HepG2 (cell line): Measurements from ENCODE around the gene ESF1. TPM values are rescaled to one million over a fixed set of nuclear protein-coding genes. Genes with fewer than 3 reads are reported as not detected.

ENCODE experiments used
- DR1 ChIP-seq: sonication (generic); formaldehyde crosslinking; IDR thresholded peaks from 2 replicates; pipeline ENCODE4 v1.8.0; 2021; ENCODE audit warnings: mild to moderate bottlenecking, missing genetic modification reagents, inconsistent platforms
- HNRNPUL1 ChIP-seq: fragments of 200-400 bp; formaldehyde crosslinking; IDR thresholded peaks from 2 replicates; pipeline ENCODE4 v1.6.1; 2017; ENCODE audit warnings: low read depth, mild to moderate bottlenecking, low read length, moderate library complexity
- MED1 ChIP-seq: sonication (generic); formaldehyde crosslinking; IDR thresholded peaks from 2 replicates; pipeline ENCODE4 v1.4.0; 2020; ENCODE audit warnings: missing genetic modification reagents
- MEF2D ChIP-seq: sonication (generic); formaldehyde crosslinking; IDR thresholded peaks from 2 replicates; pipeline ENCODE4 v1.5.1; 2020; ENCODE audit warnings: mild to moderate bottlenecking, missing genetic modification reagents
- NRL ChIP-seq: sonication (generic); formaldehyde crosslinking; IDR thresholded peaks from 2 replicates; pipeline ENCODE4 v1.5.0; 2020; ENCODE audit warnings: missing genetic modification reagents, mild to moderate bottlenecking, moderate library complexity, borderline replicate concordance
- POGZ ChIP-seq: sonication (generic); formaldehyde crosslinking; IDR thresholded peaks from 2 replicates; pipeline ENCODE4 v1.4.0; 2020; ENCODE audit warnings: mild to moderate bottlenecking, missing genetic modification reagents
- SMAD3 ChIP-seq: sonication (generic); formaldehyde crosslinking; IDR thresholded peaks from 2 replicates; pipeline ENCODE4 v1.4.0; 2020; ENCODE audit warnings: missing genetic modification reagents
- SNAPC2 ChIP-seq: sonication (generic); formaldehyde crosslinking; IDR thresholded peaks from 2 replicates; pipeline ENCODE4 v1.8.1; 2022; ENCODE audit warnings: mild to moderate bottlenecking, missing genetic modification reagents
- SOX13 ChIP-seq, 3 experiments: fragments of 450-650 bp in 1 of 3; sonication (generic) in 1 of 3; formaldehyde crosslinking in 1 of 3; IDR thresholded peaks in 2 of 3; conservative IDR thresholded peaks in 1 of 3; 2 replicates each; pipeline versions ENCODE4 v1.5.0 to v1.6.1; 2016 to 2020; ENCODE audit warnings: antibody characterized with exemption in 1 of 3, mild to moderate bottlenecking in 1 of 3, missing compliant biosample characterization in 1 of 3, missing genetic modification reagents in 1 of 3, moderate library complexity in 1 of 3
- SOX5 ChIP-seq: IDR thresholded peaks from 2 replicates; pipeline ENCODE4 v1.6.1; 2016; ENCODE audit warnings: borderline replicate concordance
- ZFP41 ChIP-seq: sonication (generic); formaldehyde crosslinking; IDR thresholded peaks from 2 replicates; pipeline ENCODE4 v1.4.0; 2020; ENCODE audit warnings: mild to moderate bottlenecking, missing genetic modification reagents, borderline replicate concordance
- ZNF543 ChIP-seq: sonication (generic); formaldehyde crosslinking; IDR thresholded peaks from 2 replicates; pipeline ENCODE4 v1.4.0; 2020; ENCODE audit warnings: mild to moderate bottlenecking, missing genetic modification reagents
- ZNF563 ChIP-seq: sonication (generic); formaldehyde crosslinking; IDR thresholded peaks from 2 replicates; pipeline ENCODE4 v1.8.0; 2022; ENCODE audit warnings: mild to moderate bottlenecking, moderate library complexity, missing genetic modification reagents
- ZNF761 ChIP-seq: sonication (generic); formaldehyde crosslinking; conservative IDR thresholded peaks from 2 replicates; pipeline ENCODE4 v1.4.0; 2020; ENCODE audit warnings: mild to moderate bottlenecking, missing genetic modification reagents
- ZNF773 ChIP-seq: sonication (generic); formaldehyde crosslinking; IDR thresholded peaks from 2 replicates; pipeline ENCODE4 v1.4.0; 2020; ENCODE audit warnings: missing genetic modification reagents, borderline replicate concordance
- ZSCAN21 ChIP-seq: sonication (generic); formaldehyde crosslinking; IDR thresholded peaks from 2 replicates; pipeline ENCODE4 v1.8.0; 2022; ENCODE audit warnings: mild to moderate bottlenecking, missing genetic modification reagents, moderate library complexity, borderline replicate concordance
- polyA plus RNA-seq, 8 experiments: library from polyadenylated mRNA; depleted of rRNA in 3 of 8; stranded (reverse) in 7 of 8; unstranded in 1 of 8; fragments of >200 nt; fragmentation: Illumina TruSeq in 4 of 8; extraction: Trizol in 4 of 8; gene quantifications; 2 replicates each; pipeline versions ENCODE4 v1.2.1 to v1.2.3, GENCODE V29; 2011 to 2016; ENCODE audit warnings: low read depth in 4 of 8, missing spikeins in 1 of 8, mixed read lengths in 1 of 8; ENCODE audit not compliant: insufficient read depth in 1 of 8
- total RNA-seq, 5 experiments: library from RNA; depleted of rRNA; stranded (reverse); fragments of >200 nt; fragmentation: Illumina TruSeq; extraction: Trizol; gene quantifications; 2 replicates each; pipeline ENCODE4 v1.2.3, GENCODE V29; 2016; ENCODE audit warnings: low read depth in 1 of 5
- TF ChIP-seq, protein P1 (sequence below): sonication (generic); formaldehyde crosslinking; conservative IDR thresholded peaks from 2 replicates; pipeline ENCODE4 v1.4.0; 2020; ENCODE audit warnings: missing genetic modification reagents
- TF ChIP-seq, protein P2 (sequence below): sonication (generic); formaldehyde crosslinking; IDR thresholded peaks from 2 replicates; pipeline ENCODE4 v1.4.0; 2020; ENCODE audit warnings: missing genetic modification reagents, low read depth, mild to moderate bottlenecking, borderline replicate concordance

ESF1 gene
- total and polyA plus RNA-seq, 2 of the 13 experiments (the other 11 are each of a cell fraction or from before 2014, with no cell fraction given), result 7.3 to 66.9 TPM

DNA sequence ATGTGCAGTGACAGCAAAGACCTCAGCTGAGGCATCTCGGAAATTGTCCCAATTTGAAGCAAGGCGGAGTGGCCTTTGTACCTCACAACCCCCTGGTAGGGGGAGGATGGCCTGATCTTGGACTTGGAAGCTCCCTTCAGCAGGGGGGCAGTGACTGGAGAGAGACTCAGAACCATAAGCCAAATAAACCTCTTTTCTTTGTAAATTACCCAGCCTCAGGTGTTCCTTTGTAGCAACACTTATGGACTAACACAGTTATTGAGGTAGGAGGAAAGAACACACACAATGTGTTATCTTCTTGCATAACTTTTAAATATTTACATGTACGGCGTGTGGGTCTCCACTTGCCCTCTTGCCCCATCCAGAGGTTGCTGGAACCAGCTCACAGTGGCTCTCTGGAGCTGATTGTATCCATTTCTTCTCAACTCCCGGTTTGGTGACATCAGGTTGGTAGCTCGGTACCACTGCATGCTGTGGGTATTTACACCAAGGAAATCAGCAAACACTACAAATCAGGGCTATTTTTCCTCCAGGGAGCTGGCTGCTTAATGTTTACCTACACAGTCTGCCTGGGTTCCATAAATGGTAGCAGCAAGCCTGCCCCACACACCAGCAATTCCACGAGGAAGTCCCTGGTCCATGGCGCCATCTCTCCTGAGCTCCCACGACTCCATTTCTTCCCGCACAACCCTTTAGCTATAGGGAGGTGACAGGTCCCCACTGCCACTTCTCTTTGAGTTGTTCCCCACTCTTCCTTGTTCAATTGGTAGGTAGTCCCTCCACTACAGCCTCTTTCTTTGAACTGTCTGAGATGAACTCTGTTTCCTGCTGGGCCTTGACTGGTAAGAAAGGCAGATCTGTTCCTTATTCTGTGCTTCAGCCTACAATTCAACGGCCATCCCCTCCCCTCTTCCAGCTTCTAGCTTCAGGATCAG lies 91.7 kb downstream of the ESF1 start (continued):
- TF ChIP-seq POGZ (CRISPR knock-in tag), result peak; percentile 57; the same call in 1 of the 2 replicates
- peak; percentile 89 for TF ChIP-seq SMAD3 (CRISPR knock-in tag)
- 0 out of 2 replicates have a peak, but pooled peaks have one; percentile 17 for TF ChIP-seq ZFP41 (CRISPR knock-in tag)
- TF ChIP-seq NRL (CRISPR knock-in tag), result peak; percentile 68; the same call in 1 of the 2 replicates
- TF ChIP-seq ZNF761 (CRISPR knock-in tag), result 0 out of 2 replicates have a peak, but pooled peaks have one; percentile 22
- 0 out of 2 replicates have a peak, but pooled peaks have one; percentile 33 for TF ChIP-seq MEF2D (CRISPR knock-in tag)
- 0 out of 2 replicates have a peak, but pooled peaks have one; percentile 2 for TF ChIP-seq ZNF563 (CRISPR knock-in tag)
- peak; percentile 70 for TF ChIP-seq SOX5 (CRISPR knock-in tag)
- TF ChIP-seq, protein P1, sequence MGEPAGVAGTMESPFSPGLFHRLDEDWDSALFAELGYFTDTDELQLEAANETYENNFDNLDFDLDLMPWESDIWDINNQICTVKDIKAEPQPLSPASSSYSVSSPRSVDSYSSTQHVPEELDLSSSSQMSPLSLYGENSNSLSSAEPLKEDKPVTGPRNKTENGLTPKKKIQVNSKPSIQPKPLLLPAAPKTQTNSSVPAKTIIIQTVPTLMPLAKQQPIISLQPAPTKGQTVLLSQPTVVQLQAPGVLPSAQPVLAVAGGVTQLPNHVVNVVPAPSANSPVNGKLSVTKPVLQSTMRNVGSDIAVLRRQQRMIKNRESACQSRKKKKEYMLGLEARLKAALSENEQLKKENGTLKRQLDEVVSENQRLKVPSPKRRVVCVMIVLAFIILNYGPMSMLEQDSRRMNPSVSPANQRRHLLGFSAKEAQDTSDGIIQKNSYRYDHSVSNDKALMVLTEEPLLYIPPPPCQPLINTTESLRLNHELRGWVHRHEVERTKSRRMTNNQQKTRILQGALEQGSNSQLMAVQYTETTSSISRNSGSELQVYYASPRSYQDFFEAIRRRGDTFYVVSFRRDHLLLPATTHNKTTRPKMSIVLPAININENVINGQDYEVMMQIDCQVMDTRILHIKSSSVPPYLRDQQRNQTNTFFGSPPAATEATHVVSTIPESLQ (CRISPR knock-in tag), result no peak; the same call in 1 of the 2 replicates
- TF ChIP-seq, protein P2, sequence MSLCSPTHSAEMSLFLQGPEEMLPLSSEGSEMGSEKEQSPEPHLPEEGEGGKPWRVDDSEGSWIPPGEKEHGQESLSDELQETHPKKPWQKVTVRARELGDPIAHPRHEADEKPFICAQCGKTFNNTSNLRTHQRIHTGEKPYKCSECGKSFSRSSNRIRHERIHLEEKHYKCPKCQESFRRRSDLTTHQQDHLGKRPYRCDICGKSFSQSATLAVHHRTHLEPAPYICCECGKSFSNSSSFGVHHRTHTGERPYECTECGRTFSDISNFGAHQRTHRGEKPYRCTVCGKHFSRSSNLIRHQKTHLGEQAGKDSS, result peak; percentile 52; the same call in 1 of the 2 replicates
- peak; percentile 74 for TF ChIP-seq MED1 (CRISPR knock-in tag)
- TF ChIP-seq SNAPC2 (CRISPR knock-in tag), result no peak
- no peak for TF ChIP-seq ZSCAN21 (CRISPR knock-in tag)
- TF ChIP-seq HNRNPUL1, result no peak
- no peak for TF ChIP-seq DR1 (CRISPR knock-in tag)
- TF ChIP-seq ZNF773 (CRISPR knock-in tag), result no peak
- 0 out of 2 replicates have a peak, but pooled peaks have one; percentile 52 for TF ChIP-seq SOX13 (IDR thresholded peaks at IDR 0.05)
- peak in 1 of 2 experiments; percentile 76; a peak in 2 of 4 replicates for TF ChIP-seq SOX13 (CRISPR knock-in tag; conservative IDR thresholded peaks at IDR 0.05 in 1 of 2, IDR thresholded peaks at IDR 0.05 in 1 of 2)
- TF ChIP-seq ZNF543 (CRISPR knock-in tag), result no peak
